Heart right ventricle (tissue), 16 donors: ENCODE results near the gene DENND4A. TPM values are rescaled to one million over a fixed set of nuclear protein-coding genes. Genes with fewer than 3 reads are reported as not detected.

Source experiments
- ATAC-seq, 8 donors: fragments of 200-7000 bp; cut with Tn5 transposase; one replicate each; pipeline ENCODE4 v1.9.1; 2020; ENCODE audit warnings: mild to moderate bottlenecking in 8 of 8, moderate library complexity in 8 of 8, moderate number of reproducible peaks in 1 of 8
- DNase-seq, 2 donors: peaks; one replicate each; pipeline ENCODE4 v3.0.0-alpha.2; 2020
- H3K27ac ChIP-seq, 10 donors: fragments of 200-600 bp; sonication (generic) in 2 of 10; one replicate each; pipeline versions ENCODE4 v1.5.0 to v1.8.0; 2020 to 2022; ENCODE audit warnings: mild to moderate bottlenecking in 3 of 10
- H3K27me3 ChIP-seq, 7 donors: fragments of 200-600 bp; one replicate each; pipeline ENCODE4 v1.8.0; 2021 to 2022; ENCODE audit warnings: mild to moderate bottlenecking in 2 of 7
- H3K36me3 ChIP-seq, 9 donors: fragments of 200-600 bp; sonication (generic) in 1 of 9; one replicate each; pipeline versions ENCODE4 v1.5.0 to v1.8.0; 2020 to 2022; ENCODE audit warnings: mild to moderate bottlenecking in 2 of 9
- H3K4me1 ChIP-seq, 9 donors: fragments of 200-600 bp; sonication (generic) in 1 of 9; one replicate each; pipeline versions ENCODE4 v1.5.0 to v1.8.0; 2020 to 2022; ENCODE audit warnings: mild to moderate bottlenecking in 4 of 9
- H3K4me3 ChIP-seq, 10 donors: fragments of 200-600 bp; sonication (generic) in 2 of 10; one replicate each; pipeline versions ENCODE4 v1.5.0 to v1.8.0; 2020 to 2022; ENCODE audit warnings: mild to moderate bottlenecking in 7 of 10, moderate library complexity in 2 of 10
- H3K9me3 ChIP-seq, 11 donors: fragments of 200-600 bp in 10 of 11; sonication (generic) in 2 of 11; one replicate each; pipeline versions ENCODE4 v1.5.0 to v1.8.0; 2013 to 2022; ENCODE audit warnings: mild to moderate bottlenecking in 2 of 11, control low read depth in 1 of 11, moderate library complexity in 1 of 11
- WGBS, 2 donors: extraction: QIAGEN DNeasy Blood & Tissue Kit; methylation state at CpG; one replicate each; pipeline ENCODE4 v1.1.7; 2013; ENCODE audit warnings: inconsistent platforms in 1 of 2; 5-methylcytosine and 5-hydroxymethylcytosine counted together
- intact Hi-C, 10 donors: fragments of 100-400 bp; cut with DNase I; formaldehyde crosslinking; loops; one replicate each; pipeline versions ENCODE4 v1.11.1 to v1.14.2; 2022
- polyA plus RNA-seq, 2 donors: library from polyadenylated mRNA; stranded (reverse); fragments of 200-250 nt; gene quantifications; one replicate each; pipeline ENCODE4 v1.2.3, GENCODE V29; 2013
- total RNA-seq, 10 donors: library from RNA; stranded (reverse); fragmentation: NEBNext Ultra II Directional in 3 of 10; extraction: Animal tissue kit (Norgen Biotek cat#: 25700) in 3 of 10; gene quantifications; one replicate each; pipeline versions ENCODE4 v1.2.1 to v1.2.4, GENCODE V29; 2021 to 2023
- TF ChIP-seq, protein P1 (sequence below), 9 donors: fragments of 200-600 bp; sonication (generic) in 2 of 9; IDR thresholded peaks; one replicate each; pipeline versions ENCODE4 v1.5.0 to v1.8.0; 2021 to 2022; ENCODE audit warnings: antibody characterized with exemption in 9 of 9, mild to moderate bottlenecking in 5 of 9, moderate library complexity in 1 of 9
- donor health status: Arrhythmogenic right ventricular cardiomyopathy.
- donor health status: ischemic (EF 13 %, LVEDD 7.1; RV severe dilation, severe dysfunction).
- donor health status: healthy with polysubstance abuse.
- donor health status: DM: no; HTN: yes; CAD: no.
- donor health status: DM: no; HTN: no; CAD: no.
- donor health status: ischemic (EF 25% LVEDD 6.9; RV normal size, moderate dysfunction).
- donor health status: ischemic (EF 25% LVEDD 5.7; RV mildly dilated, moderate dysfunction).
- donor health status: healthy.
- donor health status: DM: yes; HTN: yes; CAD: no.
- donor health status: Ischemic cardiomyopathy.
- donor health status: ischemic (EF 35%, LVEDD 5.7; RV mildly dilated, moderate dysfunction).
- donor health status: nonischemic (EF 11% LVEDD 7.7; RV severe dilation, severe dysfunction).
- donor health status: DM: yes; HTN: yes; CAD: no.
- donor health status: PGD.
- donor health status: ischemic (EF 29% LVEDD 5.4; RV normal size, mild dysfunction).
- donor health status: nonischemic (EF 23%, LVEDD 6.1; RV moderate dilation, normal function).

The DENND4A gene
- total and polyA plus RNA-seq, 12 donors = 3.2 to 23.8 (median 15.5) TPM

DNA sequence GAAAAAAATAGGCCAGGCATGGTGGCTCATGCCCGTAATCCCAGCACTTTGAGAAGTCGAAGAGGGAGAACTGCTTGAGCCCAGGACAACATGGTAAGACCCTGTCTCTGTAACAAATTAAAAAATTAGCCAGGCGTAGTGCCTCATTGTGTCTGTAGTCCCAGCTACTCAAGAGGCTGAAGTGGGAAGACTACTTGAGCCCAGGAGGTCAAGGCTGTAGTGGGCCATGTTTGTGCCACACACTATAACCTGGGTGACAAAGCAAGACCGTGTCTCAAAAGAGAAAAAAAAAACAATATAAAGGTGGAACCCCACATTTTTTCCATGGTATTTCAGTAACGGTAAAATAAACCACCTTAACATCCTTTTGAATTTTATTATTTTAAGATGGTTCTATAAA is 69.9 kb downstream of the DENND4A start:
- H3K27ac ChIP-seq = no peak overlapping the region
- intact Hi-C loops = no loop called here
- ATAC-seq = no peak
- no peaks in the 10 kb centered on the region for H3K9me3 ChIP-seq
- H3K36me3 ChIP-seq = peaks cover 0 to 94% (median 29%) of the 10 kb centered on the region in 9 donors
- H3K4me3 ChIP-seq = no peak overlapping the region
- DNase-seq = no peak
- H3K4me1 ChIP-seq = no peaks in the 10 kb centered on the region
- TF ChIP-seq, protein P1, sequence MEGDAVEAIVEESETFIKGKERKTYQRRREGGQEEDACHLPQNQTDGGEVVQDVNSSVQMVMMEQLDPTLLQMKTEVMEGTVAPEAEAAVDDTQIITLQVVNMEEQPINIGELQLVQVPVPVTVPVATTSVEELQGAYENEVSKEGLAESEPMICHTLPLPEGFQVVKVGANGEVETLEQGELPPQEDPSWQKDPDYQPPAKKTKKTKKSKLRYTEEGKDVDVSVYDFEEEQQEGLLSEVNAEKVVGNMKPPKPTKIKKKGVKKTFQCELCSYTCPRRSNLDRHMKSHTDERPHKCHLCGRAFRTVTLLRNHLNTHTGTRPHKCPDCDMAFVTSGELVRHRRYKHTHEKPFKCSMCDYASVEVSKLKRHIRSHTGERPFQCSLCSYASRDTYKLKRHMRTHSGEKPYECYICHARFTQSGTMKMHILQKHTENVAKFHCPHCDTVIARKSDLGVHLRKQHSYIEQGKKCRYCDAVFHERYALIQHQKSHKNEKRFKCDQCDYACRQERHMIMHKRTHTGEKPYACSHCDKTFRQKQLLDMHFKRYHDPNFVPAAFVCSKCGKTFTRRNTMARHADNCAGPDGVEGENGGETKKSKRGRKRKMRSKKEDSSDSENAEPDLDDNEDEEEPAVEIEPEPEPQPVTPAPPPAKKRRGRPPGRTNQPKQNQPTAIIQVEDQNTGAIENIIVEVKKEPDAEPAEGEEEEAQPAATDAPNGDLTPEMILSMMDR (IDR thresholded peaks at IDR 0.05) = no peak
- 98% methylated on average over 5 of the region's 5 CpGs for WGBS, 2 donors
- no peaks in the 10 kb centered on the region for H3K27me3 ChIP-seq

DNA sequence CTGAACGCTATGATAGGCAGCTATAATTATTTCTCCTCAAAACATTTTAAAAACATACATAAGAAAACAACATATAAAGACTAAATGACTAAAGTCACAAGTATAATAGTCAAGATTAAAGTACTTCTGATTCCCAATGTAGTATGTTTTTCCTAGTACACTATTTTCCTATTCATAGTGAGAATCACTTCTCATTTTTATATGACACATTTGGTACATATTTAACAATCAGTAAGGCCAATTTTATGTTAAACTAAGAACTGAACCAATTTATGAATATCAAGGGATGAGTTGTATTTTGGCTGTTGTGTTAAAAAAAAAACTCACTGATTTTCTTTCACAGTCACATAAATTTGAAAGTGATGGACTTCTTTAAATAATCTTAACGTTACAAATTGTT is 79.7 kb downstream of the DENND4A start:
- no peaks in the 10 kb centered on the region for H3K4me1 ChIP-seq
- H3K36me3 ChIP-seq = peaks cover 0 to 79% (median 26%) of the 10 kb centered on the region in 9 donors
- no peaks in the 10 kb centered on the region for H3K27me3 ChIP-seq
- H3K9me3 ChIP-seq = no peaks in the 10 kb centered on the region
- DNase-seq (no peak), ATAC-seq (no peak)
- no peak overlapping the region for H3K27ac ChIP-seq
- H3K4me3 ChIP-seq = no peak overlapping the region
- TF ChIP-seq, protein P1 (IDR thresholded peaks at IDR 0.05) = no peak
- WGBS, 2 donors = 94 to 95% methylated on average over 2 of the region's 2 CpGs
- intact Hi-C loops = no loop called here

DNA sequence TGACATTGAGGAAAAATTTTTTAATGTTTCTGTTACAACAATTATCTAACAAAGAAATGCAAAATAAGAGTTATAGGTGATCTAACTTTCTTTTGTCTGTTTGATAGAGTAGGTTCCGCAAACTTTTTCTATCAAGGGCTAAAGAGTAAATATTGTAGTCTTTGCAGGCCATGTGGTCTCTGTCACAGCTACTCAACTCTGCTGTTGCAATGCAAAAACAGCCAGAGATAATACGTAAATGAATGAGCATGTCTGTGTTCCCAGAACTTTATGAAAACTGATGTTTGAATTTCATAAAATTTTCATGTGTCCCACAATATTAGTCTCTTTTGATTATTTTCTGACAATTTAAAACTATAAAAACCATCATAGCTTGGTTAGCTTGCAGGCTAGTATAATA is 97.0 kb downstream of the DENND4A start:
- TF ChIP-seq, protein P1 (IDR thresholded peaks at IDR 0.05) = no peak
- H3K9me3 ChIP-seq = no peaks in the 10 kb centered on the region
- no peaks in the 10 kb centered on the region for H3K4me1 ChIP-seq
- no peaks in the 10 kb centered on the region for H3K27me3 ChIP-seq
- no peak overlapping the region for H3K4me3 ChIP-seq
- ATAC-seq (no peak), DNase-seq (no peak)
- WGBS, 2 donors = 71 to 79% methylated on average over 2 of the region's 2 CpGs
- intact Hi-C loops = no loop called here
- no peak overlapping the region for H3K27ac ChIP-seq
- peaks cover 0 to 89% (median 22%) of the 10 kb centered on the region in 9 donors for H3K36me3 ChIP-seq

DNA sequence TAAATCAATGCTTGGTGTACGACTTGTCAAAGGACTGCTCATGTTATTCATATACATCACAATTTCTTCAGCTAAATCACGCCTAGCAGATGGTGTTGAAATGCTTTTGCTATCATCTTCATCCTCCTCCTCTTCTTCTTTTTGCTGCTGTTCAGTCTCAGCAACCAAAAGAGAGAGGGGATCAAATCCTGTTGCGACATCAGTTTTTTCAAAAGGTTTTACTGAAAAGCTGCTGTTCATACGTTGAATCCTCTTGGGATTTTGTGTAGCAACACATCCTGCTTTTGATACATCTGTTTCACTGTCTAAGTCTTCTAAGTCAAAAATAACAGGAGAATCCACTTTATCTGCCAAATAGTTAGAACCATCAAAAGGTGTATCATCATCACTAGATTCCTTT is 101.3 kb downstream of the DENND4A start:
- H3K4me1 ChIP-seq = no peaks in the 10 kb centered on the region
- H3K9me3 ChIP-seq = peaks cover 0 to 6% (median 0%) of the 10 kb centered on the region in 11 donors
- H3K36me3 ChIP-seq = peaks cover 0 to 86% (median 36%) of the 10 kb centered on the region in 9 donors
- intact Hi-C loops = no loop called here
- no peak overlapping the region for H3K27ac ChIP-seq
- DNase-seq (no peak), ATAC-seq (no peak)
- TF ChIP-seq, protein P1 (IDR thresholded peaks at IDR 0.05) = no peak
- H3K4me3 ChIP-seq = no peak overlapping the region
- WGBS, 2 donors = 85 to 89% methylated on average over 4 of the region's 4 CpGs
- no peaks in the 10 kb centered on the region for H3K27me3 ChIP-seq
